ENCODE measurements around the gene WDR3.
A peak's percentile ranks its signal among the peaks of the same experiment; 100 is the strongest.

The WDR3 gene

DNA sequence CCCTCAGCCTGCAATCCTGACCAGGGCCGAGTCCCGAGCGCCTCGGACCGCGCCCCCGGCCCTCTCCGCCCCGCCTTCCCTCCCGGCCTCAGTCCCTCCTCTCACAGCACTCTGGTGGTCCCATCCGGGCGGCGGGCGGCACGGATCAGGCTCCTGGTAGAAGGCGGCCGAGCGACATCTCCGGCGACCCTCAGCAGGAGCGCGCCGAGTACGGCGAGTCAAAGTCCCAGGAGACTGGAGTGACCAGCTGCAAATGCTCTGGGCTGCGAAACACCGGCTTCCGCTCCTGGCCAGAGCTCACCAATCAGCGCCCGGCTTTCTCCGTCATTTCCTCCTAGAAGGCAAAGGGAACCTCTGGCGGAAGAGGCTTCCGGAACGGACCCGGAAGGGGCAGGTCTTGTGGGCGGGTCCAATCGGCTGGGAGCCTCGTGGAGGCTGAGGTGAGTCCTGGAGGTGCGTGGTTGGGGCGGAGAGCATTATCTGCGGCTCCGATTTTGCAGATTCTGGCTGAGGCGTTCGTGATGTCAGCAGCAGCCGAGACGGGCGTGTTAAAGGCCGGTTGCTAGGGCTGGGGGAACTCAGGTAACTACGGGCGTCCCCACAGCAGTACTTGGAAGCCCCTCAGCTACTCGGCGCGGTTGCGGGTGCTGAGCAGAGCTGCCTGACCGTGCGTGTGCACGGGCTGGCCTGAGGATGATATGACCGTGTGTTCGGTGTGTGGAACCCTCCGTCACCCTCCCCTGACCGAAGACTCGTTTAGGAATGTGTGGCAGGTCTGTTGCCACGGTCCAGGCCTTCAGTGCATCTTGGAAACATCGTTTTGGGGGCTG, at the start of gene WDR3, which contains the start of gene GDAP2:
Gene WDR3 (plus strand): TSS at position 397 of the 830 bp plus-strand sequence. CDS start 3,581 bp downstream, outside the sequence.
Gene GDAP2 (minus strand): TSS at position 279 of the 830 bp plus-strand sequence. CDS start 9,264 bp downstream, outside the sequence.
- TF ChIP-seq CTCF (IDR thresholded peaks at IDR 0.05; ENCODE audit: extremely low read depth, missing control alignments) = no peak
- peak; percentile 89 for DNase-seq (ENCODE audit: low spot score)

- TF ChIP-seq CTCF (IDR thresholded peaks at IDR 0.05; ENCODE audit: extremely low read depth, missing control alignments) = no peak
- DNase-seq (ENCODE audit: low spot score) = no peak
These were observed 45.9 kb upstream of the WDR3 start for GRCh38 chr1:117883616-117884015.

- no peak for DNase-seq (ENCODE audit: low spot score)
- TF ChIP-seq CTCF (IDR thresholded peaks at IDR 0.05; ENCODE audit: extremely low read depth, missing control alignments) = no peak
These were observed 43.3 kb upstream of the WDR3 start for GRCh38 chr1:117886101-117886795.

GRCh38 chr1:117890452-117890851, 39.1 kb upstream of the WDR3 start:
- DNase-seq (ENCODE audit: low spot score) = no peak
- no peak for TF ChIP-seq CTCF (IDR thresholded peaks at IDR 0.05; ENCODE audit: extremely low read depth, missing control alignments)

GRCh38 chr1:117892512-117892911, 37.0 kb upstream of the WDR3 start:
- TF ChIP-seq CTCF (IDR thresholded peaks at IDR 0.05; ENCODE audit: extremely low read depth, missing control alignments) = no peak
- no peak for DNase-seq (ENCODE audit: low spot score)

DNA sequence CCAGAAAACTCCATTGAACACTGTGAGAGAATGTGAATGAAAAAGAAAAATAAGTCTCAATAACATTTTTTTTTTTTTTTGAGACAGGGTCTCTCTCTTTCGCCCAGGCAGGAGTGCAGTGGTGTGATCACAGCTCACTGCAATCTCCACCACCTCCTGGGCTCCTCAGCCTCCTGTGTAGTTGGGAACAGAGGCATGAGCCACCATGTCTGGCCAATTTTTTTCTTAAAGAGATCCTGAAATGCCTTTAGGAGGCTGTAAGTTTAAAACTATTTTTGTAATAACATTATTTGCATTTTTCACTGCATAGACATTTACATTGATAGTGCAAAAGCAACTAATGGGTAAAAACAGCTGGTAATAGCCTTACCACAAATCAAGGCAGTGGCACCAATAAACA, 35.5 kb upstream of the WDR3 start:
- DNase-seq (ENCODE audit: low spot score) = no peak
- TF ChIP-seq CTCF (IDR thresholded peaks at IDR 0.05; ENCODE audit: extremely low read depth, missing control alignments) = no peak
